ENCODE results near the gene CHST8.
A peak's percentile ranks its signal among the peaks of the same experiment; 100 is the strongest.

The CHST8 gene

GRCh38 chr19:33746159-33746558 lies 124.4 kb downstream of the CHST8 start:
- DNase-seq: no peak

GRCh38 chr19:33747273-33747672 lies 125.5 kb downstream of the CHST8 start:
- no peak for DNase-seq

GRCh38 chr19:33748231-33748630 lies 126.5 kb downstream of the CHST8 start:
- no peak for DNase-seq

- no peak for DNase-seq
Measured at GRCh38 chr19:33749016-33749415, 127.3 kb downstream of the CHST8 start.

- no peak for DNase-seq
Measured at GRCh38 chr19:33749619-33750175, 127.9 kb downstream of the CHST8 start.

- no peak for DNase-seq
Measured at GRCh38 chr19:33750587-33751435, 129.1 kb downstream of the CHST8 start.

- no peak for DNase-seq
Measured at GRCh38 chr19:33751436-33751770, 129.7 kb downstream of the CHST8 start.

GRCh38 chr19:33752018-33752800 lies 130.5 kb downstream of the CHST8 start:
- no peak for DNase-seq

- DNase-seq: no peak
Measured at GRCh38 chr19:33752945-33753344, 131.2 kb downstream of the CHST8 start.

- DNase-seq: no peak
Measured at GRCh38 chr19:33754361-33754760, 132.6 kb downstream of the CHST8 start.

GRCh38 chr19:33755099-33756035 lies 133.6 kb downstream of the CHST8 start:
- DNase-seq: no peak

- DNase-seq: no peak
Measured at GRCh38 chr19:33756177-33756576, 134.4 kb downstream of the CHST8 start.

GRCh38 chr19:33758541-33759013 lies 136.8 kb downstream of the CHST8 start:
- DNase-seq: no peak

GRCh38 chr19:33759356-33759755 lies 137.6 kb downstream of the CHST8 start:
- no peak for DNase-seq

GRCh38 chr19:33763633-33764371 lies 142.0 kb downstream of the CHST8 start:
- no peak for DNase-seq

GRCh38 chr19:33766623-33767022 lies 144.9 kb downstream of the CHST8 start:
- no peak for DNase-seq

GRCh38 chr19:33767898-33768413 lies 146.2 kb downstream of the CHST8 start:
- peak; percentile 74 for DNase-seq

- DNase-seq: no peak
Measured at GRCh38 chr19:33769208-33769607, 147.5 kb downstream of the CHST8 start.

- DNase-seq: no peak
Measured at GRCh38 chr19:33770107-33770506, 148.4 kb downstream of the CHST8 start.

GRCh38 chr19:33771384-33772101 lies 149.8 kb downstream of the CHST8 start:
- peak; percentile 85 for DNase-seq
